Measurements from ENCODE around the gene GPR63.

DNA sequence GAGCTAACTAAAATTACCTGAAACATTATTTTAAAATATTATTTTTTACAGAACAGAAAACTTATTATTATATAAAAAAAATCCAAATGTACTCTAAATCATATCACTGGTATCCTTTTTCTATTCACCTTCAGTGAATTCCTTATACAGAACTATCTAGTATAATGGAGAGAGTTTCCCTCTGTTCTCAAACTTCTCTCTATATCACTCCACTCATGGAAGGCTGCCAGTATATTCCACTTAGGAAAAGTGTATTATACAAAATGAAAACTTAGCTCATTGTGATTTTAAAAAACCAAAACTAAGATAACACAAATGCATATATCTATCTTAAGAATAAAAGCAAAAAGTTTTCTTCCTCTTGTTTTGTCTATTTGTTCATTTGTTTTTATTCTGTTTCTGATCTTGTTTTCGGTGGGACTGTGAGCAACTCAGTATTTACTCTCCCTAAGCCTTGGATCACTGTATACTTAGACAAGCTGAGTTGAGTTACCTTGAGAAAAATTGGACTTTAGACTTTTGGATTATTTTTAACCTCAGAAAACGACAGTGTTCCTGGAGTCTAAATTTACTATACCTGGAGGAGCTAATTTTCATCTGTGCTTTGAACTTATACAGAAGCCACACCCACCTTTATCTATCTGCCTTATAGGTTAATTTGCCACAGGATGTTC, 61.4 kb downstream of the GPR63 start:
- no peak for TF ChIP-seq POLR2AphosphoS5 (IDR thresholded peaks at IDR 0.05; ENCODE audit: low read depth, low read length)
- TF ChIP-seq, protein P1, sequence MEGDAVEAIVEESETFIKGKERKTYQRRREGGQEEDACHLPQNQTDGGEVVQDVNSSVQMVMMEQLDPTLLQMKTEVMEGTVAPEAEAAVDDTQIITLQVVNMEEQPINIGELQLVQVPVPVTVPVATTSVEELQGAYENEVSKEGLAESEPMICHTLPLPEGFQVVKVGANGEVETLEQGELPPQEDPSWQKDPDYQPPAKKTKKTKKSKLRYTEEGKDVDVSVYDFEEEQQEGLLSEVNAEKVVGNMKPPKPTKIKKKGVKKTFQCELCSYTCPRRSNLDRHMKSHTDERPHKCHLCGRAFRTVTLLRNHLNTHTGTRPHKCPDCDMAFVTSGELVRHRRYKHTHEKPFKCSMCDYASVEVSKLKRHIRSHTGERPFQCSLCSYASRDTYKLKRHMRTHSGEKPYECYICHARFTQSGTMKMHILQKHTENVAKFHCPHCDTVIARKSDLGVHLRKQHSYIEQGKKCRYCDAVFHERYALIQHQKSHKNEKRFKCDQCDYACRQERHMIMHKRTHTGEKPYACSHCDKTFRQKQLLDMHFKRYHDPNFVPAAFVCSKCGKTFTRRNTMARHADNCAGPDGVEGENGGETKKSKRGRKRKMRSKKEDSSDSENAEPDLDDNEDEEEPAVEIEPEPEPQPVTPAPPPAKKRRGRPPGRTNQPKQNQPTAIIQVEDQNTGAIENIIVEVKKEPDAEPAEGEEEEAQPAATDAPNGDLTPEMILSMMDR (IDR thresholded peaks at IDR 0.05), result no peak
- TF ChIP-seq, protein P2, sequence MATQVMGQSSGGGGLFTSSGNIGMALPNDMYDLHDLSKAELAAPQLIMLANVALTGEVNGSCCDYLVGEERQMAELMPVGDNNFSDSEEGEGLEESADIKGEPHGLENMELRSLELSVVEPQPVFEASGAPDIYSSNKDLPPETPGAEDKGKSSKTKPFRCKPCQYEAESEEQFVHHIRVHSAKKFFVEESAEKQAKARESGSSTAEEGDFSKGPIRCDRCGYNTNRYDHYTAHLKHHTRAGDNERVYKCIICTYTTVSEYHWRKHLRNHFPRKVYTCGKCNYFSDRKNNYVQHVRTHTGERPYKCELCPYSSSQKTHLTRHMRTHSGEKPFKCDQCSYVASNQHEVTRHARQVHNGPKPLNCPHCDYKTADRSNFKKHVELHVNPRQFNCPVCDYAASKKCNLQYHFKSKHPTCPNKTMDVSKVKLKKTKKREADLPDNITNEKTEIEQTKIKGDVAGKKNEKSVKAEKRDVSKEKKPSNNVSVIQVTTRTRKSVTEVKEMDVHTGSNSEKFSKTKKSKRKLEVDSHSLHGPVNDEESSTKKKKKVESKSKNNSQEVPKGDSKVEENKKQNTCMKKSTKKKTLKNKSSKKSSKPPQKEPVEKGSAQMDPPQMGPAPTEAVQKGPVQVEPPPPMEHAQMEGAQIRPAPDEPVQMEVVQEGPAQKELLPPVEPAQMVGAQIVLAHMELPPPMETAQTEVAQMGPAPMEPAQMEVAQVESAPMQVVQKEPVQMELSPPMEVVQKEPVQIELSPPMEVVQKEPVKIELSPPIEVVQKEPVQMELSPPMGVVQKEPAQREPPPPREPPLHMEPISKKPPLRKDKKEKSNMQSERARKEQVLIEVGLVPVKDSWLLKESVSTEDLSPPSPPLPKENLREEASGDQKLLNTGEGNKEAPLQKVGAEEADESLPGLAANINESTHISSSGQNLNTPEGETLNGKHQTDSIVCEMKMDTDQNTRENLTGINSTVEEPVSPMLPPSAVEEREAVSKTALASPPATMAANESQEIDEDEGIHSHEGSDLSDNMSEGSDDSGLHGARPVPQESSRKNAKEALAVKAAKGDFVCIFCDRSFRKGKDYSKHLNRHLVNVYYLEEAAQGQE (IDR thresholded peaks at IDR 0.05; ENCODE audit: insufficient read depth in 1 of 2, low read depth in 2 of 2, low read length in 1 of 2), result no peak
